Tibial nerve (tissue), 4 donors: ENCODE results near the gene MYBPC1.

ENCODE experiments used
- CTCF ChIP-seq, 5 experiments: fragments of 200-600 bp in 3 of 5; fragments of 450-650 bp in 2 of 5; sonication (generic) in 3 of 5; IDR thresholded peaks; one replicate each; pipeline ENCODE4 v1.5.1; 2016 to 2019; ENCODE audit warnings: antibody characterized with exemption in 5 of 5, mild to moderate bottlenecking in 3 of 5, moderate library complexity in 2 of 5
- EP300 ChIP-seq, 2 donors: sonication (generic); formaldehyde crosslinking; IDR thresholded peaks; one replicate each; pipeline ENCODE4 v1.6.1; 2017; ENCODE audit warnings: antibody characterized with exemption in 2 of 2, mild to moderate bottlenecking in 1 of 2
- POLR2A ChIP-seq, 2 donors: fragments of 450-650 bp; IDR thresholded peaks; one replicate each; pipeline ENCODE4 v1.6.1; 2017; ENCODE audit warnings: antibody characterized with exemption in 2 of 2, mild to moderate bottlenecking in 2 of 2, moderate library complexity in 2 of 2

GRCh38 chr12:101697930-101698799 is 103.4 kb downstream of the MYBPC1 start:
- peak in 1 of 2 donors; percentile 3 for TF ChIP-seq POLR2A (IDR thresholded peaks at IDR 0.05)
- no peak for TF ChIP-seq CTCF (IDR thresholded peaks at IDR 0.05)
- TF ChIP-seq EP300 (IDR thresholded peaks at IDR 0.05), result peak in 1 of 2 donors; percentile 59
